DOHH2 (cell line): ENCODE results near the gene TNPO2.

Experiments
- EZH2phosphoT487 ChIP-seq: fragments of 200-600 bp; sonication (generic); IDR thresholded peaks from 2 replicates; pipeline ENCODE4 v1.6.1; 2017; ENCODE audit warnings: borderline replicate concordance, mild to moderate bottlenecking, antibody characterized with exemption, low read length, moderate library complexity, mixed read lengths
- TF ChIP-seq, protein P1 (sequence below): fragments of 200-600 bp; sonication (generic); IDR thresholded peaks from one replicate; pipeline ENCODE4 v1.5.1; 2014; ENCODE audit warnings: antibody characterized with exemption, mild to moderate bottlenecking, low read depth, low read length; ENCODE audit not compliant: poor library complexity, severe bottlenecking

DNA sequence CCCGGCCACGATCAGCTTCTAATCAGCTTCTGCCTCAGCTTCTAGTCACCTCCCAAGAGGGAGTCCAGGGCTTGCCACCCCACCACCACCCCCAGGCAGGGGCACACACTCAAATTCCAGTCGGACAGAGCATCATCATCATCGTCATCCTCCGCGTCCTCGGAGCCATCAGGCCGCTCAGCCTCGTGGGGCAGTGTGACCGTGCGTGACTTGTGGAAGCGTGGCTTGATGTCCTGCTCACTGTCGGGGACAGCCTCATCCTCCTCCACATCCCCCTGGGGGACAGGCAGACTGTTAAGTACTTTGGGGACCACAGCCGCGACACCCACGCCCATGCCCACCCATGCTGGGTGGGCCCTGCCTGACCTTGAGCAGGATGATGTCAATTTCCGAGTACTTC, 12.5 kb downstream of the TNPO2 start:
- TF ChIP-seq, protein P1, sequence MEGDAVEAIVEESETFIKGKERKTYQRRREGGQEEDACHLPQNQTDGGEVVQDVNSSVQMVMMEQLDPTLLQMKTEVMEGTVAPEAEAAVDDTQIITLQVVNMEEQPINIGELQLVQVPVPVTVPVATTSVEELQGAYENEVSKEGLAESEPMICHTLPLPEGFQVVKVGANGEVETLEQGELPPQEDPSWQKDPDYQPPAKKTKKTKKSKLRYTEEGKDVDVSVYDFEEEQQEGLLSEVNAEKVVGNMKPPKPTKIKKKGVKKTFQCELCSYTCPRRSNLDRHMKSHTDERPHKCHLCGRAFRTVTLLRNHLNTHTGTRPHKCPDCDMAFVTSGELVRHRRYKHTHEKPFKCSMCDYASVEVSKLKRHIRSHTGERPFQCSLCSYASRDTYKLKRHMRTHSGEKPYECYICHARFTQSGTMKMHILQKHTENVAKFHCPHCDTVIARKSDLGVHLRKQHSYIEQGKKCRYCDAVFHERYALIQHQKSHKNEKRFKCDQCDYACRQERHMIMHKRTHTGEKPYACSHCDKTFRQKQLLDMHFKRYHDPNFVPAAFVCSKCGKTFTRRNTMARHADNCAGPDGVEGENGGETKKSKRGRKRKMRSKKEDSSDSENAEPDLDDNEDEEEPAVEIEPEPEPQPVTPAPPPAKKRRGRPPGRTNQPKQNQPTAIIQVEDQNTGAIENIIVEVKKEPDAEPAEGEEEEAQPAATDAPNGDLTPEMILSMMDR: no peak
- no peak for TF ChIP-seq EZH2phosphoT487
